Keratinocyte (primary cell): ENCODE results near the gene CAV2. TPM values are rescaled to one million over a fixed set of nuclear protein-coding genes. Genes with fewer than 3 reads are reported as not detected.

ENCODE experiments used
- DNase-seq: peaks from one replicate; pipeline ENCODE4 v3.0.0-alpha.2; 2011; ENCODE audit warnings: low read depth, missing footprints, low spot score
- FAIRE-seq: peaks from 2 replicates; lab custom pipeline; 2011; peaks lifted over from hg19 to GRCh38; lab: Jason Lieb, UNC
- H2AFZ ChIP-seq: 2 replicates; pipeline ENCODE4 v1.6.0; 2012; ENCODE audit warnings: low read length, control low read depth, inconsistent platforms; ENCODE audit not compliant: control insufficient read depth
- H3K27ac ChIP-seq: 2 replicates; pipeline ENCODE4 v1.5.1; 2011; ENCODE audit warnings: low read length; ENCODE audit not compliant: control insufficient read depth, insufficient read depth
- H3K27me3 ChIP-seq: 3 replicates; pipeline ENCODE4 v1.6.0; 2011; ENCODE audit warnings: low read length; ENCODE audit not compliant: control insufficient read depth, insufficient read depth; ENCODE audit errors: extremely low read depth
- H3K36me3 ChIP-seq, 2 experiments: 2 replicates in 1 of 2; 3 replicates in 1 of 2; pipeline ENCODE4 v1.5.1; 2011; ENCODE audit warnings: low read length in 2 of 2, mild to moderate bottlenecking in 1 of 2; ENCODE audit not compliant: control insufficient read depth in 2 of 2, insufficient read depth in 2 of 2; ENCODE audit errors: extremely low read depth in 1 of 2
- H3K4me1 ChIP-seq: 3 replicates; pipeline ENCODE4 v1.5.1; 2011; ENCODE audit warnings: low read length; ENCODE audit not compliant: control insufficient read depth, insufficient read depth; ENCODE audit errors: extremely low read depth
- H3K4me2 ChIP-seq: 3 replicates; pipeline ENCODE4 v1.6.0; 2011; ENCODE audit warnings: low read depth, low read length; ENCODE audit not compliant: control insufficient read depth, insufficient read depth; ENCODE audit errors: extremely low read depth
- H3K4me3 ChIP-seq, 3 experiments: fragments of 200-600 bp in 1 of 3; sonication (generic) in 1 of 3; 2 replicates in 2 of 3; 3 replicates in 1 of 3; pipeline ENCODE4 v1.5.1; 2011 to 2016; ENCODE audit warnings: low read length in 3 of 3, mild to moderate bottlenecking in 3 of 3, control low read depth in 2 of 3, inconsistent platforms in 1 of 3, low read depth in 1 of 3, mixed read lengths in 1 of 3, mixed run types in 1 of 3, moderate library complexity in 1 of 3; ENCODE audit not compliant: control insufficient read depth in 2 of 3, insufficient read depth in 2 of 3; ENCODE audit errors: extremely low read depth in 1 of 3
- H3K79me2 ChIP-seq: 2 replicates; pipeline ENCODE4 v1.6.0; 2012; ENCODE audit warnings: low read length; ENCODE audit not compliant: control insufficient read depth, insufficient read depth
- H3K9ac ChIP-seq: 3 replicates; pipeline ENCODE4 v1.6.0; 2011; ENCODE audit warnings: low read length; ENCODE audit not compliant: control insufficient read depth, insufficient read depth; ENCODE audit errors: extremely low read depth
- H3K9me1 ChIP-seq: 3 replicates; pipeline ENCODE4 v1.6.0; 2011; ENCODE audit warnings: low read length; ENCODE audit not compliant: control insufficient read depth, insufficient read depth; ENCODE audit errors: extremely low read depth
- H3K9me3 ChIP-seq: 2 replicates; pipeline ENCODE4 v1.5.1; 2012; ENCODE audit warnings: low read depth, low read length; ENCODE audit not compliant: control insufficient read depth
- H4K20me1 ChIP-seq: 3 replicates; pipeline ENCODE4 v1.6.0; 2011; ENCODE audit warnings: low read length; ENCODE audit not compliant: control insufficient read depth, insufficient read depth; ENCODE audit errors: extremely low read depth
- CTCF ChIP-seq, 3 experiments: IDR thresholded peaks in 1 of 3; conservative IDR thresholded peaks in 1 of 3; optimal IDR thresholded peaks in 1 of 3; 2 replicates in 2 of 3; 3 replicates in 1 of 3; pipeline versions ENCODE3 to v1.5.1; 2011; ENCODE audit warnings: low read length in 3 of 3, mild to moderate bottlenecking in 3 of 3, moderate library complexity in 2 of 3, control low read depth in 1 of 3, inconsistent platforms in 1 of 3; ENCODE audit not compliant: insufficient read depth in 2 of 3; ENCODE audit errors: extremely low read depth in 1 of 3
- EZH2 ChIP-seq: IDR thresholded peaks from one replicate; pipeline ENCODE4 v1.6.1; 2012; ENCODE audit warnings: inconsistent platforms, mild to moderate bottlenecking, low read length, moderate library complexity
- dilution Hi-C: fragments of 300-500 bp; cut with MboI; formaldehyde crosslinking; loops from one replicate; pipeline ENCODE4 v1.7.0; 2020; ENCODE audit warnings: low sequenced_read_pairs; ENCODE audit not compliant: extremely low pct_ligation_motif_present
- polyA plus RNA-seq, 5 experiments: library from polyadenylated mRNA; depleted of rRNA in 3 of 5; stranded (reverse) in 3 of 5; stranded (forward) in 1 of 5; unstranded in 1 of 5; fragments of >200 nt; gene quantifications; 1 replicate in 1 of 5; 2 replicates in 3 of 5; 3 replicates in 1 of 5; pipeline versions ENCODE4 v1.2.1 to v1.2.3, GENCODE V29; 2011 to 2012; ENCODE audit warnings: missing spikeins in 2 of 5, low read depth in 1 of 5, low replicate concordance in 1 of 5

The CAV2 gene
- polyA plus RNA-seq, 1 donor (not counting 4 experiments of a cell fraction or from before 2014, with no cell fraction given) = 631 TPM

GRCh38 chr7:116493449-116493848, 6.1 kb upstream of the CAV2 start:
- H3K79me2 ChIP-seq = no peaks in the 10 kb centered on the region
- H3K27ac ChIP-seq = no peak overlapping the region
- H3K9me1 ChIP-seq = no peaks in the 10 kb centered on the region
- DNase-seq (no peak), FAIRE-seq (no peak)
- dilution Hi-C loops = no loop called here
- H3K4me1 ChIP-seq = peaks cover 3% of the 10 kb centered on the region
- no peaks in the 10 kb centered on the region for H4K20me1 ChIP-seq
- H3K36me3 ChIP-seq = no peaks in the 10 kb centered on the region
- no peaks in the 10 kb centered on the region for H3K9me3 ChIP-seq
- H3K4me2 ChIP-seq = no peak overlapping the region
- no peak overlapping the region for H3K9ac ChIP-seq
- H3K4me3 ChIP-seq = no peak overlapping the region
- H3K27me3 ChIP-seq = no peaks in the 10 kb centered on the region
- TF ChIP-seq CTCF (optimal IDR thresholded peaks at IDR 0.05 in 1 of 3, IDR thresholded peaks at IDR 0.05 in 1 of 3, conservative IDR thresholded peaks at IDR 0.05 in 1 of 3; ENCODE audit: extremely low read depth in 1 of 3, insufficient read depth in 2 of 3, low read length in 3 of 3) (no peak), EZH2 (no peak)
- no peak overlapping the region for H2AFZ ChIP-seq

- dilution Hi-C loops = no loop called here
- Histone ChIP-seq H4K20me1 (no peaks in the 10 kb centered on the region), H3K27me3 (no peaks in the 10 kb centered on the region), H3K36me3 (no peaks in the 10 kb centered on the region), H3K27ac (no peak overlapping the region), H3K9me3 (no peaks in the 10 kb centered on the region), H2AFZ (no peak overlapping the region), H3K4me2 (no peak overlapping the region), H3K9ac (no peak overlapping the region), H3K4me1 (peaks cover 8% of the 10 kb centered on the region), H3K79me2 (peaks cover 2% of the 10 kb centered on the region), H3K9me1 (no peaks in the 10 kb centered on the region), H3K4me3 (no peak overlapping the region)
- FAIRE-seq (no peak), DNase-seq (no peak)
- TF ChIP-seq EZH2 (no peak), CTCF (optimal IDR thresholded peaks at IDR 0.05 in 1 of 3, IDR thresholded peaks at IDR 0.05 in 1 of 3, conservative IDR thresholded peaks at IDR 0.05 in 1 of 3; ENCODE audit: extremely low read depth in 1 of 3, insufficient read depth in 2 of 3, low read length in 3 of 3) (no peak)
Measured at GRCh38 chr7:116494472-116494871, 5.1 kb upstream of the CAV2 start.
